ENCODE measurements around the gene SLC38A4. TPM values are rescaled to one million over a fixed set of nuclear protein-coding genes. Genes with fewer than 3 reads are reported as not detected.

The SLC38A4 gene
- total RNA-seq, 4 donors from 2014 or later: 1.0 to 5.9 (median 1.7) TPM

- H3K4me1 ChIP-seq: no peaks in the 10 kb centered on the region
- H3K27ac ChIP-seq: no peak overlapping the region
- intact Hi-C loops (cut with DNase I; ENCODE audit: low total_unique reads): no loop called here
- H3K4me3 ChIP-seq: no peak overlapping the region
- H3K27me3 ChIP-seq: no peaks in the 10 kb centered on the region
- H3K9me3 ChIP-seq: no peaks in the 10 kb centered on the region
- H3K36me3 ChIP-seq: no peaks in the 10 kb centered on the region
- DNase-seq: no peak
- TF ChIP-seq, protein P1, sequence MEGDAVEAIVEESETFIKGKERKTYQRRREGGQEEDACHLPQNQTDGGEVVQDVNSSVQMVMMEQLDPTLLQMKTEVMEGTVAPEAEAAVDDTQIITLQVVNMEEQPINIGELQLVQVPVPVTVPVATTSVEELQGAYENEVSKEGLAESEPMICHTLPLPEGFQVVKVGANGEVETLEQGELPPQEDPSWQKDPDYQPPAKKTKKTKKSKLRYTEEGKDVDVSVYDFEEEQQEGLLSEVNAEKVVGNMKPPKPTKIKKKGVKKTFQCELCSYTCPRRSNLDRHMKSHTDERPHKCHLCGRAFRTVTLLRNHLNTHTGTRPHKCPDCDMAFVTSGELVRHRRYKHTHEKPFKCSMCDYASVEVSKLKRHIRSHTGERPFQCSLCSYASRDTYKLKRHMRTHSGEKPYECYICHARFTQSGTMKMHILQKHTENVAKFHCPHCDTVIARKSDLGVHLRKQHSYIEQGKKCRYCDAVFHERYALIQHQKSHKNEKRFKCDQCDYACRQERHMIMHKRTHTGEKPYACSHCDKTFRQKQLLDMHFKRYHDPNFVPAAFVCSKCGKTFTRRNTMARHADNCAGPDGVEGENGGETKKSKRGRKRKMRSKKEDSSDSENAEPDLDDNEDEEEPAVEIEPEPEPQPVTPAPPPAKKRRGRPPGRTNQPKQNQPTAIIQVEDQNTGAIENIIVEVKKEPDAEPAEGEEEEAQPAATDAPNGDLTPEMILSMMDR (IDR thresholded peaks at IDR 0.05): no peak
- TF ChIP-seq POLR2A (IDR thresholded peaks at IDR 0.05): no peak
Observed at GRCh38 chr12:46798648-46799047, 27.1 kb downstream of the SLC38A4 start.

GRCh38 chr12:46798056-46798455, 27.7 kb downstream of the SLC38A4 start:
- H3K27ac ChIP-seq: no peak overlapping the region
- H3K4me3 ChIP-seq: no peak overlapping the region
- intact Hi-C loops (cut with DNase I; ENCODE audit: low total_unique reads): no loop called here
- H3K9me3 ChIP-seq: no peaks in the 10 kb centered on the region
- TF ChIP-seq, protein P1 (IDR thresholded peaks at IDR 0.05): no peak
- no peak for TF ChIP-seq POLR2A (IDR thresholded peaks at IDR 0.05)
- H3K27me3 ChIP-seq: no peaks in the 10 kb centered on the region
- H3K4me1 ChIP-seq: no peaks in the 10 kb centered on the region
- no peaks in the 10 kb centered on the region for H3K36me3 ChIP-seq
- no peak for DNase-seq

DNA sequence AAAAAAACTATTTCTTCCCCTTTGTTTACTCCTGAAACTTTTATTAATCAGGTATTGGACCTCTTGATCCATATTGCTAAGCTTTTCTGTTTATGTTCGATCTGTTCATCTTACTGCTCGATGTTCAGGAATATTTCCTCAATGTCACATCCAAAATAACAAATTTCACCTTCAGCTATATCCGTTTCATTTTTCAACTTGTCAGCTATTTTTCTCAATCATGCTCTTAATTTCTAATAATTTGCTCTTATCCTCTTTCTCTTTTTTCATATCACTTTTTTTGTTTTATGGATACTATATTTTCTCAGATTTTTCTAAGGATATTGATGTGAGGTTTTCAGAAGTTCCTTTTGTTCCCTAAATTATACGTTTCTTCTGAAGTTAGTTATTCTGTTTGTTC, 29.8 kb downstream of the SLC38A4 start:
- TF ChIP-seq POLR2A (IDR thresholded peaks at IDR 0.05): no peak
- TF ChIP-seq, protein P1 (IDR thresholded peaks at IDR 0.05): no peak
- intact Hi-C loops (cut with DNase I; ENCODE audit: low total_unique reads): no loop called here
- H3K27ac ChIP-seq: no peak overlapping the region
- H3K9me3 ChIP-seq: no peaks in the 10 kb centered on the region
- no peaks in the 10 kb centered on the region for H3K27me3 ChIP-seq
- no peak overlapping the region for H3K4me3 ChIP-seq
- H3K4me1 ChIP-seq: no peaks in the 10 kb centered on the region
- no peak for DNase-seq
- H3K36me3 ChIP-seq: no peaks in the 10 kb centered on the region

- Histone ChIP-seq H3K36me3 (no peaks in the 10 kb centered on the region), H3K4me1 (no peaks in the 10 kb centered on the region), H3K27me3 (no peaks in the 10 kb centered on the region), H3K9me3 (no peaks in the 10 kb centered on the region), H3K27ac (no peak overlapping the region), H3K4me3 (no peak overlapping the region)
- intact Hi-C loops (cut with DNase I; ENCODE audit: low total_unique reads): no loop called here
- TF ChIP-seq, protein P1 (IDR thresholded peaks at IDR 0.05): no peak
- TF ChIP-seq POLR2A (IDR thresholded peaks at IDR 0.05): no peak
- no peak for DNase-seq
Observed at GRCh38 chr12:46794593-46795190, 31.1 kb downstream of the SLC38A4 start.

- no peak overlapping the region for H3K27ac ChIP-seq
- no peaks in the 10 kb centered on the region for H3K27me3 ChIP-seq
- no peak for DNase-seq
- TF ChIP-seq, protein P1 (IDR thresholded peaks at IDR 0.05): no peak
- TF ChIP-seq POLR2A (IDR thresholded peaks at IDR 0.05): no peak
- no peaks in the 10 kb centered on the region for H3K4me1 ChIP-seq
- H3K9me3 ChIP-seq: no peaks in the 10 kb centered on the region
- intact Hi-C loops (cut with DNase I; ENCODE audit: low total_unique reads): no loop called here
- H3K36me3 ChIP-seq: no peaks in the 10 kb centered on the region
- no peak overlapping the region for H3K4me3 ChIP-seq
Observed at GRCh38 chr12:46792925-46793324, 32.9 kb downstream of the SLC38A4 start.
